Endothelial cell of umbilical vein (primary cell): ENCODE data around the gene EHD3. TPM values are rescaled to one million over a fixed set of nuclear protein-coding genes. Genes with fewer than 3 reads are reported as not detected.

Experiments
- BruUV-seq: library from RNA; stranded (reverse); fragments of 400-500 nt; replicated peaks from 2 replicates; lab custom pipeline; 2021; lab: Mats Ljungman, UMichigan
- CTCF ChIA-PET: fragments of 300-600, 350-600 bp; sonication (Branson Sonifier 250); formaldehyde crosslinking; loops from one replicate; lab custom pipeline; 2021; ENCODE audit warnings: antibody characterized with exemption, inconsistent platforms; lab: Charles Lee
- POLR2A ChIA-PET: fragments of 300-600, 350-600 bp; sonication (Branson Sonifier 250); formaldehyde crosslinking; loops from one replicate; lab custom pipeline; 2021; ENCODE audit warnings: antibody characterized with exemption, inconsistent platforms; lab: Charles Lee
- DNase-seq: peaks from one replicate; pipeline ENCODE4 v3.0.0-alpha.2; 2011; ENCODE audit warnings: low read depth, low spot score
- FAIRE-seq: peaks from 2 replicates; lab custom pipeline; 2011; peaks lifted over from hg19 to GRCh38; lab: Jason Lieb, UNC
- H2AFZ ChIP-seq: 2 replicates; pipeline ENCODE4 v1.6.0; 2012; ENCODE audit warnings: low read depth, low read length, control low read depth, inconsistent platforms
- H3K27ac ChIP-seq: 2 replicates; pipeline ENCODE4 v1.5.1; 2011; ENCODE audit warnings: low read depth, mild to moderate bottlenecking, control low read depth, low read length, moderate library complexity; ENCODE audit not compliant: insufficient read depth
- H3K27me3 ChIP-seq, 2 experiments: 2 replicates each; pipeline versions ENCODE4 v1.6.0 to v1.6.1; 2011; ENCODE audit warnings: low read length in 2 of 2, mixed read lengths in 1 of 2; ENCODE audit not compliant: control insufficient read depth in 2 of 2, insufficient read depth in 2 of 2
- H3K36me3 ChIP-seq, 2 experiments: 2 replicates in 1 of 2; 3 replicates in 1 of 2; pipeline ENCODE4 v1.5.1; 2011; ENCODE audit warnings: low read length in 2 of 2, mild to moderate bottlenecking in 1 of 2, moderate library complexity in 1 of 2; ENCODE audit not compliant: control insufficient read depth in 2 of 2, insufficient read depth in 2 of 2; ENCODE audit errors: extremely low read depth in 1 of 2
- H3K4me1 ChIP-seq: 3 replicates; pipeline ENCODE4 v1.5.1; 2011; ENCODE audit warnings: mild to moderate bottlenecking, low read length; ENCODE audit not compliant: control insufficient read depth, insufficient read depth; ENCODE audit errors: extremely low read depth
- H3K4me2 ChIP-seq: 2 replicates; pipeline ENCODE4 v1.6.1; 2011; ENCODE audit warnings: low read length, control low read depth, mixed read lengths; ENCODE audit not compliant: insufficient read depth
- H3K4me3 ChIP-seq, 3 experiments: fragments of 200-600 bp in 1 of 3; sonication (generic), shearing (Covaris generic) in 1 of 3; replicated peaks in 1 of 3; 2 replicates each; pipeline ENCODE4 v1.5.1; 2011 to 2016; ENCODE audit warnings: control low read depth in 3 of 3, low read length in 3 of 3, mild to moderate bottlenecking in 2 of 3, inconsistent platforms in 1 of 3, low read depth in 1 of 3, moderate library complexity in 1 of 3; ENCODE audit not compliant: insufficient read depth in 1 of 3
- H3K79me2 ChIP-seq: 2 replicates; pipeline ENCODE4 v1.6.0; 2012; ENCODE audit warnings: low read length, inconsistent platforms; ENCODE audit not compliant: control insufficient read depth, insufficient read depth
- H3K9ac ChIP-seq: replicated peaks from 2 replicates; pipeline ENCODE3; 2011; ENCODE audit warnings: low read length, control low read depth; ENCODE audit not compliant: insufficient read depth; ENCODE audit errors: extremely low read depth
- H3K9me1 ChIP-seq: replicated peaks from 3 replicates; pipeline ENCODE4 v1.6.0; 2011; ENCODE audit warnings: mild to moderate bottlenecking, low read length; ENCODE audit not compliant: control insufficient read depth, insufficient read depth; ENCODE audit errors: extremely low read depth
- H3K9me3 ChIP-seq: replicated peaks from 2 replicates; pipeline ENCODE4 v1.5.1; 2012; ENCODE audit warnings: low read length, inconsistent platforms; ENCODE audit not compliant: control insufficient read depth, insufficient read depth
- H4K20me1 ChIP-seq: replicated peaks from 2 replicates; pipeline ENCODE3; 2011; ENCODE audit warnings: mild to moderate bottlenecking, low read length; ENCODE audit not compliant: control insufficient read depth, insufficient read depth; ENCODE audit errors: extremely low read depth
- EZH2 ChIP-seq: IDR thresholded peaks from 2 replicates; pipeline ENCODE4 v1.6.1; 2012; ENCODE audit warnings: borderline replicate concordance, low read depth, mild to moderate bottlenecking, moderate library complexity, low read length, inconsistent platforms; ENCODE audit not compliant: severe bottlenecking
- FOS ChIP-seq: IDR thresholded peaks from 2 replicates; pipeline ENCODE4 v1.6.1; 2011; ENCODE audit warnings: mild to moderate bottlenecking, low read length, moderate library complexity, borderline replicate concordance; ENCODE audit not compliant: insufficient read depth
- GATA2 ChIP-seq: IDR thresholded peaks from 2 replicates; pipeline ENCODE4 v1.7.0; 2011; ENCODE audit warnings: low read depth, mild to moderate bottlenecking, moderate library complexity, mixed read lengths, low read length; ENCODE audit not compliant: insufficient read length, insufficient read depth
- JUN ChIP-seq: IDR thresholded peaks from 2 replicates; pipeline ENCODE4 v1.6.1; 2011; ENCODE audit warnings: borderline replicate concordance, low read depth; ENCODE audit not compliant: insufficient read length, insufficient read depth
- MYC ChIP-seq: IDR thresholded peaks from one replicate; pipeline ENCODE4 v1.6.1; 2011; ENCODE audit warnings: mild to moderate bottlenecking, low read depth, low read length
- POLR2A ChIP-seq: IDR thresholded peaks from 2 replicates; pipeline ENCODE4 v1.6.1; 2012; ENCODE audit warnings: low read depth, mild to moderate bottlenecking, control low read depth, low read length
- POLR2AphosphoS5 ChIP-seq: IDR thresholded peaks from 2 replicates; pipeline ENCODE4 v1.6.1; 2012; ENCODE audit warnings: low read depth, mild to moderate bottlenecking, control low read depth, low read length, moderate library complexity; ENCODE audit not compliant: insufficient read depth
- dilution Hi-C: fragments of 300-500 bp; cut with MboI; formaldehyde crosslinking; loops from one replicate; pipeline ENCODE4 v1.15.0; 2019; ENCODE audit warnings: low sequenced_read_pairs; ENCODE audit not compliant: extremely low pct_ligation_motif_present
- intact Hi-C: fragments of 100-400 bp; cut with micrococcal nuclease; formaldehyde crosslinking; loops from one replicate; pipeline ENCODE4 v1.10.0; 2022
- polyA plus RNA-seq, 4 experiments: library from polyadenylated mRNA; depleted of rRNA in 3 of 4; stranded (reverse) in 3 of 4; unstranded in 1 of 4; fragments of >200 nt; gene quantifications; 2 replicates each; pipeline versions ENCODE4 v1.2.1 to v1.2.3, GENCODE V29; 2011 to 2012; ENCODE audit warnings: missing spikeins in 1 of 4
- total RNA-seq: library from RNA; stranded (reverse); gene quantifications from 2 replicates; pipeline ENCODE4 v1.2.3, GENCODE V29; 2021
- TF ChIP-seq, protein P1 (sequence below), 2 donors: IDR thresholded peaks; 1 replicate in 1 of 2; 2 replicates in 1 of 2; pipeline ENCODE4 v1.5.1; 2011; ENCODE audit warnings: low read length in 2 of 2, mild to moderate bottlenecking in 2 of 2, moderate library complexity in 2 of 2, control low read depth in 1 of 2, inconsistent platforms in 1 of 2, low read depth in 1 of 2; ENCODE audit not compliant: insufficient read depth in 1 of 2; ENCODE audit errors: extremely low read depth in 1 of 2
- TF ChIP-seq, protein P2 (sequence below): IDR thresholded peaks from 2 replicates; pipeline ENCODE4 v1.6.1; 2011; ENCODE audit not compliant: insufficient read depth, insufficient read length

EHD3 gene
- total and polyA plus RNA-seq, 2 donors (not counting 3 experiments of a cell fraction or from before 2014, with no cell fraction given): 6.5 to 12.1 TPM

DNA sequence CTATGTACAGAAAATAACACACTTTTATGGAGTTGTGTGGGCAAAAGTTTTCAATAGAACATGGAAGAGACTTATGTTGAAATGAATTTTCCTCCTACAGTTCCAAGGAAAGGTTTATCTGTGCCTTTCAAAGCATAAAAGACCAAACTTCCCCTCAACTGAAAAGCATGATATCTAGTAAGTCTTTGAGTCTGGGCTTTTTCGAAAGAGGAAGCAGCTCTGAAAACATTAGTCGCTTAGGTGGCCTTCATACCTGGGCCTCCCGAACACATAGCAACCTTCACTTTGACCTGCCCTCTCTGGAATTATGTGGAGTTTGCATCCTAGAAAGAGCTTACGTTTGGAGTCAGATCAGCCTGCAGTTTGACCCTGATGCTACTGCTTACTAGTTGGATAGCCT, 11.9 kb upstream of the EHD3 start:
- H2AFZ ChIP-seq: no peak overlapping the region
- no peaks in the 10 kb centered on the region for H3K79me2 ChIP-seq
- no peaks in the 10 kb centered on the region for H3K36me3 ChIP-seq
- H3K4me2 ChIP-seq: no peak overlapping the region
- BruUV-seq: no TSS peak
- intact Hi-C loops: no loop called here
- H3K9ac ChIP-seq: no peak overlapping the region
- H3K4me3 ChIP-seq: no peak overlapping the region
- DNase-seq: no peak
- CTCF ChIA-PET: no interaction called here
- dilution Hi-C loops: no loop called here
- no peaks in the 10 kb centered on the region for H3K9me1 ChIP-seq
- H4K20me1 ChIP-seq: no peaks in the 10 kb centered on the region
- H3K4me1 ChIP-seq: no peaks in the 10 kb centered on the region
- FAIRE-seq: no peak
- POLR2A ChIA-PET: no interaction called here
- TF ChIP-seq POLR2A (no peak), EZH2 (no peak), MYC (no peak), POLR2AphosphoS5 (no peak), GATA2 (no peak), JUN (no peak), FOS (no peak)
- TF ChIP-seq, protein P1, sequence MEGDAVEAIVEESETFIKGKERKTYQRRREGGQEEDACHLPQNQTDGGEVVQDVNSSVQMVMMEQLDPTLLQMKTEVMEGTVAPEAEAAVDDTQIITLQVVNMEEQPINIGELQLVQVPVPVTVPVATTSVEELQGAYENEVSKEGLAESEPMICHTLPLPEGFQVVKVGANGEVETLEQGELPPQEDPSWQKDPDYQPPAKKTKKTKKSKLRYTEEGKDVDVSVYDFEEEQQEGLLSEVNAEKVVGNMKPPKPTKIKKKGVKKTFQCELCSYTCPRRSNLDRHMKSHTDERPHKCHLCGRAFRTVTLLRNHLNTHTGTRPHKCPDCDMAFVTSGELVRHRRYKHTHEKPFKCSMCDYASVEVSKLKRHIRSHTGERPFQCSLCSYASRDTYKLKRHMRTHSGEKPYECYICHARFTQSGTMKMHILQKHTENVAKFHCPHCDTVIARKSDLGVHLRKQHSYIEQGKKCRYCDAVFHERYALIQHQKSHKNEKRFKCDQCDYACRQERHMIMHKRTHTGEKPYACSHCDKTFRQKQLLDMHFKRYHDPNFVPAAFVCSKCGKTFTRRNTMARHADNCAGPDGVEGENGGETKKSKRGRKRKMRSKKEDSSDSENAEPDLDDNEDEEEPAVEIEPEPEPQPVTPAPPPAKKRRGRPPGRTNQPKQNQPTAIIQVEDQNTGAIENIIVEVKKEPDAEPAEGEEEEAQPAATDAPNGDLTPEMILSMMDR (IDR thresholded peaks at IDR 0.05; ENCODE audit: extremely low read depth in 1 of 2, insufficient read depth in 1 of 2, low read depth in 1 of 2, low read length in 2 of 2): no peak
- TF ChIP-seq, protein P2, sequence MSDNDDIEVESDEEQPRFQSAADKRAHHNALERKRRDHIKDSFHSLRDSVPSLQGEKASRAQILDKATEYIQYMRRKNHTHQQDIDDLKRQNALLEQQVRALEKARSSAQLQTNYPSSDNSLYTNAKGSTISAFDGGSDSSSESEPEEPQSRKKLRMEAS: no peak
- H3K27me3 ChIP-seq: no peaks in the 10 kb centered on the region
- no peak overlapping the region for H3K27ac ChIP-seq
- H3K9me3 ChIP-seq: no peaks in the 10 kb centered on the region
